Measurements from ENCODE around the gene TMEM212. TPM values are rescaled to one million over a fixed set of nuclear protein-coding genes. Genes with fewer than 3 reads are reported as not detected.
"Not testable (repeated sequence)": the region's sequence is repeated elsewhere in the genome, so short reads cannot be mapped to it uniquely, and the experiment has no call there.

Gene TMEM212
- total RNA-seq, 1 donor from 2014 or later, result not detected

- Histone ChIP-seq H3K27me3 (no peaks in the 10 kb centered on the region), H3K9me3 (no peaks in the 10 kb centered on the region), H3K4me3 (no peak overlapping the region), H3K27ac (no peak overlapping the region), H3K4me1 (no peaks in the 10 kb centered on the region), H3K36me3 (no peaks in the 10 kb centered on the region)
- no peak for TF ChIP-seq CTCF (IDR thresholded peaks at IDR 0.05)
- ATAC-seq (no peak), DNase-seq (no peak)
- intact Hi-C loops (cut with DNase I), result no loop called here
Observed at GRCh38 chr3:171900446-171900845, 57.3 kb downstream of the TMEM212 start.

- no peak for ATAC-seq
- DNase-seq, result no peak
- Histone ChIP-seq H3K9me3 (no peaks in the 10 kb centered on the region), H3K4me1 (no peaks in the 10 kb centered on the region), H3K4me3 (no peak overlapping the region), H3K27me3 (no peaks in the 10 kb centered on the region), H3K27ac (no peak overlapping the region), H3K36me3 (no peaks in the 10 kb centered on the region)
- TF ChIP-seq CTCF (IDR thresholded peaks at IDR 0.05), result no peak
- intact Hi-C loops (cut with DNase I), result no loop called here
Observed at GRCh38 chr3:171901615-171902312, 58.6 kb downstream of the TMEM212 start.

GRCh38 chr3:171904829-171905228 lies 61.7 kb downstream of the TMEM212 start:
- Histone ChIP-seq H3K27me3 (no peaks in the 10 kb centered on the region), H3K9me3 (no peaks in the 10 kb centered on the region)

GRCh38 chr3:171906503-171906902 lies 63.4 kb downstream of the TMEM212 start:
- ATAC-seq; H3K27me3 ChIP-seq; intact Hi-C loops (cut with DNase I); DNase-seq; H3K36me3 ChIP-seq; H3K27ac ChIP-seq; H3K4me1 ChIP-seq; H3K9me3 ChIP-seq; H3K4me3 ChIP-seq: not testable (repeated sequence)

More at GRCh38 chr3:171904829-171905228, 61.7 kb downstream of the TMEM212 start:
- H3K4me3 ChIP-seq, result no peak overlapping the region
- ATAC-seq (no peak), DNase-seq (no peak)
- H3K36me3 ChIP-seq, result no peaks in the 10 kb centered on the region
- no peaks in the 10 kb centered on the region for H3K4me1 ChIP-seq
- H3K27ac ChIP-seq, result no peak overlapping the region
- no peak for TF ChIP-seq CTCF (IDR thresholded peaks at IDR 0.05)
- intact Hi-C loops (cut with DNase I), result no loop called here

- Histone ChIP-seq H3K9me3 (no peaks in the 10 kb centered on the region), H3K4me1 (no peaks in the 10 kb centered on the region), H3K27me3 (no peaks in the 10 kb centered on the region), H3K4me3 (no peak overlapping the region), H3K36me3 (no peaks in the 10 kb centered on the region), H3K27ac (no peak overlapping the region)
- intact Hi-C loops (cut with DNase I), result no loop called here
- no peak for DNase-seq
- no peak for TF ChIP-seq CTCF (IDR thresholded peaks at IDR 0.05)
- peak; percentile 40 for ATAC-seq
Observed at GRCh38 chr3:171906951-171907676, 64.0 kb downstream of the TMEM212 start.

- Histone ChIP-seq H3K36me3 (no peaks in the 10 kb centered on the region), H3K9me3 (no peaks in the 10 kb centered on the region), H3K4me3 (no peak overlapping the region), H3K27ac (no peak overlapping the region), H3K27me3 (no peaks in the 10 kb centered on the region), H3K4me1 (no peaks in the 10 kb centered on the region)
- DNase-seq, result no peak
- no peak for TF ChIP-seq CTCF (IDR thresholded peaks at IDR 0.05)
- ATAC-seq, result no peak
- intact Hi-C loops (cut with DNase I), result no loop called here
Observed at GRCh38 chr3:171907761-171908160, 64.6 kb downstream of the TMEM212 start.
